HG02970 (cell line): ENCODE data around the gene LCMT1.
"Not testable (repeated sequence)": the region's sequence is repeated elsewhere in the genome, so short reads cannot be mapped to it uniquely, and the experiment has no call there.

Experiments used
- ATAC-seq: cut with Tn5 transposase; IDR thresholded peaks from one replicate; pipeline ENCODE4 v1.9.1; 2021; ENCODE audit warnings: mild to moderate bottlenecking, moderate library complexity, moderate number of reproducible peaks; ENCODE audit not compliant: unreplicated experiment, low FRiP score

LCMT1 gene

DNA sequence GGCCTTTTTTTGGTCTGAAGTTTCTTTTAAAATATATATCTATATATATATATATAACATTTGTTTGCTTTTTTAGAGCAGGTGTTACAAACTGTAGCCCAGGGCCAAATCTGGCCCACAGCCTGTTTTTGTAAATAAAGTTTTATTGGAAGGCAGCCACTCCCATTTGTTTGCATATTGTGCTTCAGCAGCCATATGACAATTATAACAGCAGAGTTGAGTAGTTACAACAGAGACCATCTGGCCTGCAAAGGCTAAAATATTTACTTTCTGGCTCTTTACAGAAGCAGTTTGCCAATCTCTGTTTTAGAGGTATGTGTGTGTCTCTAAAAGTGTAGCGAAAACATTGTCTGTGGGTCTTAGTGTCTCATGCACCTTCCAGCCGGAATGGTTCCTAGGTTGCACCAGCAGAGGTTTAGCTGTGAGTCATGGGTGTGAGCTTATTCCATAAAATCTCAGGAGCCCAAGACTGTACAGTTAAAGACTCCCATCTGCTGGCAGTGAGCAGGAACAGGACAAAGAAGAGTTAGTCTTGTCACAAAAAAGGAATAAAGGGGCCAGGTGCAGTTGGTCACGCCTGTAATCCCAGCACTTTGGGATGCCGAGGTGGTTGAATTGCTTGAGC lies 23.8 kb downstream of the LCMT1 start:
- no peak for ATAC-seq

DNA sequence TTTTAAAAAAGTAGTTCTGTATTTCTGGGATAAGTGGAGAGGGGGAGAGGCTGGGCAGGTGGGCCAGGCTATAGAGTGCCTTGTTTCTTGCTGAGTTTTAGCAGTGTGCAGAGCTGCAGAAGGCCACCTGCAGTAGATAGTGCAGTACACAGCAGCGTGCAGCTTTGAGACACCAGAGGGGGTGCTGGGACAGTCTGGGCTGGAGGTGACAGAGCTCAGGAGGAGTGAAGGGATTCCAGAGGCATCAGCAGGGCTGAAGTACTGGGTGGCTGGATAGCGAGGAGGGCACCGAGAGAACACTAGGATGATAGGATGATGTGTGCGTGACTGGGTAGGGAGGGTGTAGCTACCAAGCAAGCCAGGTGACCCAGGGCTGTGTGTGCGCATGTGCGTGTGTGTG lies 26.6 kb downstream of the LCMT1 start:
- no peak for ATAC-seq

DNA sequence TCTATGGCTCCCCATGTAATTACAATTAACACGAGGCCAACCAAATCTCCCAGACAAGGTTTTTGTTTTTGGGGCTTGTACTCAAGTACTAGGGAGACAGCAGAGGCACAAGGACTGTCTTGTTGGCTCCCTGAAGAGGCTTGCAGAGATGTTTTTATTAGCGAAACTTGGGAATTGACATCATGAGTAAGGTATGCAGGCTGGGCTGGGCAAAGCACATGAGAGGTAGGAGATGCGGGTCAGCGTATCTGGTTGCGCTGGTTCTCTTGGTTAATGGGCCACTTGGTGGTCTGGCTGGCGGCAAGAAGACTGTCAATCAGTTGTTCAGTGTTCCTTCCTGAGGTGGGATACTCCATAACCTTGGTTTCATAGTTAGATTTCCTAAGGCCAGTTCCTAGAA lies 28.9 kb downstream of the LCMT1 start:
- no peak for ATAC-seq

DNA sequence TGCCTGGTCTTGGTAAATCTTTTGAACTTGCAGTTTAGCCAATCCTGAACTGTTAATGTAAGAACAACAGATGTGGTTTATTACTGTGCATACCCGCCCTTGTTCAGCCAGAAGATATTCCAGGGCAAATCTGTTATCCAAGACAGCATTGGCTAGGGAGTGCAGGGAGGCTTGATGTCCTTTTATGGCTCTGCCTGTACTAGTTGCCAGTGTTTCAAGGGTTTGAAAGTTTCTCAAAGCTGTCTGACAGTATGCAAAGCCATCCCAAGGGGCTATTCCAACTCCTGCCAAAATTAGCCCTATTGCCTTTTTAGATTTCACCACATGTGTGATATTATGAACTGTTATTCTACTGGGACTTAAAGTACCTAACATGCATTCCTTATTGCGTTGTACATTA lies 30.1 kb downstream of the LCMT1 start:
- no peak for ATAC-seq

DNA sequence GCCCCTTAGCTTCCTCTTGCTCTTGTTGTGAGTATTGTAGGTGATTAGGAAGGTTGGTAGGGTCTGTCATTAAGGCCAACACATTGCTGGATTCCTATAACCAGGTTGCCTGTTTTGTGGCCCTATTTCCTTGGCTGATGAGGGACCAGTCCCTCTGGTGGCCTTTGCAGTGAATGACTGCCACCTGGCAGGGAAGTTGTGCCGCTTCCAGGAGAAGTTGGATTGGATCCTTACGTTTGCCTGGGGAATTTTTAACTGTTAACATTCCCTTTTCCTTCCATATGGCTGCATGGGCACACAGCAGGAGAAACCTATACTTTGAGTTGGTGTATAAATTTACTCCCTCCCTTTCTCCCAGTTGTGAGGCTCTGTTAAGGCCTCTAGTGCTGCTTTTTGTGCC lies 32.4 kb downstream of the LCMT1 start:
- ATAC-seq, result no peak

DNA sequence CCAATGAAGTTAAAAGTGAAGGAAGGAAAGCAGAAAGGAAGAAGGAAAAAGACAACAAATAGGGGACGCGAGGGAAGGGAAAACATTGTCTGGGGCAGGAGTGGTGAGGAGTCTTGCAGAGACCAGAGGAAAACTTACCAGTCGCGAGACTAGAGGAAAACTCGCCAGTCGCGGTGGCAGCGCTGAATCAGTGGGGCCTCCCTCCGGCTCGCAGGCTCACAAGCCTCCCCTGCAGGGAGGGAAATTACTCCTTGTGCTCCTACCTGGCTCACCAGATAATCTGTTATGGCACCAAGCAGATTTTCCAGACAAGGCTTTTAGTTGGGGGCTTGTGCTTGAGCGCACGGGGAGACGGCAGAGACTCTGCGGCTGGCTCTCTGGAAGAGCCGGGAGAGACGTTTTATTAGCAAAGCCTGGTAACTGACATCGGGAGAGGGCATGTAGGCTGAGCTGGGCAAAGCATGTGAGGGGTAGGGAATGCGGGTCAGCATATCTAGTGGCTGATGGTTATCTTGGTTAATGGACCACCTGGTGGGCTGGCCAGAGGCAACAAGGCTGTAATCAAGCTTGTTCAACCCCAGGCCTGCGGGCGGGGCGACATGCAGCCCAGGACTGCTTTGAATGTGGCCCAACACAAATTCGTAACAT lies 37.1 kb downstream of the LCMT1 start:
- ATAC-seq, result no peak

DNA sequence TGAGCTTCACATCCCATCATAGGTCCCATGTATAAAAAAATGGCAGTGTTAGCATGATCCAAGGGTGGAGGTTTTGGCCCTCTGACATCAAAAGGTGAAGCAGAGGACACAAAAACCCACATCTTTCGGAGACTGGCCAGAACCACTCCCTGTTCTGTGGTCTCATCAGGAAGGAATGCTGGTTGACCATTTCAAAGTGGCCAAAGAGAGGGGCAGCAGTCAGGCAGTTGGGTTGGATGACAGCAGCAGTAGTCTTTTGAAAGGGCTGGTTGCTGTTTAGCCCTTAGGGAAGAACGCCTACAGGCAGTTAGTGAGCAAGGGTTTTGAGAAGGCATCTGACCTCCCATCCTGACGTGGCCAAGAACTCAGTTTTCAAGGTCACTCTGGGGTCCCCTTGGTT lies 40.5 kb downstream of the LCMT1 start:
- ATAC-seq, result no peak

DNA sequence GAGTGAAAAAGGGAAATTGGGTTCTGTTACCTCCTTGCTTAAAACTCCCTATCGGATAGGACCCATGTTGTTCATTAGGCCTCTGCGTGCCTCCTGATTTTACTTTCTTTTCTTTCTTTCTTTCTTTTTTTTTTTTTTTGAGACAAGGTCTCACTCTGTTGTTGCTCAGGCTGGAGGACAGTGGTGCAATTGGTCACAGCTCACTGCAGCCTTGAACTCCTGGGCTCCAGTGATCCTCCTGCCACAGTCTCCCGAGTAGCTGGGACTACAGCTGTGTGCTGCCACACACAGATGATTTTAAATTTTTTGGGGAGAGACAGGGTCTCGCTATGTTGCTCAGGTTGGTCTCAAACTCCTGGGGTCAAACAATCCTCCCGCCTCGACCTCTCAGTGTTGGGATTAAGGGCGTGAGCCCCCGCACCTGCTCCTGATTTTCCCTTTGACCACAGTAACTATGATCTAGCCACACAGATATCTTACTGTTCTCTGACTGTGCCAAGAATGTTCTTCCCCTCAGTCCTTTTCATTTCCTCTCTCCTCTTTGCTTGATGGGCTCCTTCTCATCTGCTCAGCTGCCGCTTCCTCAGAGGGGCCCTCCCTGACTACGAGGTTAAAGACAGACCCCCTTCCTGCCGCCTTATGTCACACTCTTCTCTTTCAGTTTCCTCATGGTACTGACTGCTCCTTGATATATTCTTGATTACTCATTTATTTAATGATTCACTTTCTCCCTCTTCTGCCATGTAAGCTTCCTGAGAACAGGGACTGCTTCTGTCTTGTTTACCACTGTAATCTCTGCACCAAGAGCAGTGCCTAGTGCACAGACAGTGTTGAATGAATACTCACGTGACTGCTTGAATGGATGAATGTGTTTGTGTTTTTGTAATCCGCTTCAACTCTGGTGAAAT lies 44.3 kb downstream of the LCMT1 start:
- no peak for ATAC-seq

DNA sequence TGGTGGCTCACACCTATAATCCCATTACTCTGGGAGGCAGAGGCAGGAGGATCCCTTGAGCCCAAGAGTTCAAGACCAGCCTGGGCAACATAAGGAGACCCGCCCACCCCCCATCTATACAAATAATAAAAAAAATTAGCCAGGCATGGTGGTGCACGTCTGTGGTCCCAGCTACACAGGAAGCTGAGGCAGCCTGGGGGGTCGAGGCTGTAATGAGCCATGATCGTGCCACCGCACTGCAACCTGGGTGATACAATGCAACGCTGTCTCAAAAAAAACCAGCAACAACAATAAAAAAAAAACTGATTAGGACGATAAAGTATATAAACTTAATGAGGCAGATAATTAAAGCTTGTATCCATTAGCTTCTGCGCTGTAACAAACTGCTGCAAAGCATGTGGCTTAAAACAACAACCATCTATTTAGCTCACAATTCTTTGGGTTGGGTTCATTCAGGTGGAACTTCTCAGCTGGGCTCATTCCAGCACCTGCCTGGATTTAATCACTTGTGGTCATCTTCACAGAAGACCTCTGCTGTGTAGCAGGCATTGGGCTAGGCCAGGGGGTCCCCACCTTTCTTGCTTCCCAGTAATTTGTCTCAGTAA lies 45.8 kb downstream of the LCMT1 start:
- no peak for ATAC-seq

DNA sequence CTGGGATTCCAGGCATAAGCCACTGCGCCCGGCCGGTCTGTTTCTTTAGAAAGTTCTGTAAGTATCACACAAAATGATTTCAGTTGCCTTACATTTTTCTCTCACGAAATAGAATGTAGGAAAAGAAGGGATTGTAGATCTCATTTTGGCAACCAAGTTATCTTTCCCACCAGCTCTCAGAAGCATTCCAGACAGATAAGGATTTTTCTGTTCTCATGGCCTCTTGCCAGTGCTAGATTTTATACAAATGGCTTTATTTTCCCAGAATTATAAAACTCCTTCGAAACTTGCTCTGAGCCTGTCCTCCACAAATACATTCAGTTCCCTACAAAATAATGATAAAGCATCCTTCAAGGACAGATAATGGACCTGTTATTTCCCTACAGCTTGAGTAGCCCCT lies 46.9 kb downstream of the LCMT1 start:
- ATAC-seq, result no peak

DNA sequence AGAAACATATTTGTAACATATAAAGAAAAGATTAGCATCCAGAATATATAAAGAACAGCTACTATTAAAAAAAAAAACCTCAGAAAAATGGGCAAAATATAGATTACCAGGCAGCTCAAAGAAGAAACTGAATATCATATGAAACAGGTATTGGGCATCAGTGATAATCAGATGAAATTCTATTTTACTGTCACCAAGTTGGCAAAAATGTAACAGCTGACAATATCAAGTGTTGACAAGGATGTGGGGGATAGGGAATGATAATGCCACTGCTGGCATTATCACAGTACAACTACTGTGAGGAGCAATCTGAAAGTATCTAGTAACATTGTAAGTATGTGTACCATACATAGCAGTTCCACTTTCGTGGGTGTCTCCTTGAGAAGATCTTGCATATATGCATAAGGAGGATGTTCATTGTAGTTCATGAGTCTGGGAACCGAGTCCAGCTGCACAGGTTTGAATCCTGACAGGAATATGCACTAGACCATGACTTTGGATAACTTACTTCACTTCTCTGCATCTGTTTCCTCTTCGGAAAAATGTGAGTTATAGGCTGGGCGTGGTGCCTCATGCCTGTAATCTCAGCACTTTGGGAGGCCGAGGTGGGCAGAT lies 50.3 kb downstream of the LCMT1 start:
- ATAC-seq, result no peak

DNA sequence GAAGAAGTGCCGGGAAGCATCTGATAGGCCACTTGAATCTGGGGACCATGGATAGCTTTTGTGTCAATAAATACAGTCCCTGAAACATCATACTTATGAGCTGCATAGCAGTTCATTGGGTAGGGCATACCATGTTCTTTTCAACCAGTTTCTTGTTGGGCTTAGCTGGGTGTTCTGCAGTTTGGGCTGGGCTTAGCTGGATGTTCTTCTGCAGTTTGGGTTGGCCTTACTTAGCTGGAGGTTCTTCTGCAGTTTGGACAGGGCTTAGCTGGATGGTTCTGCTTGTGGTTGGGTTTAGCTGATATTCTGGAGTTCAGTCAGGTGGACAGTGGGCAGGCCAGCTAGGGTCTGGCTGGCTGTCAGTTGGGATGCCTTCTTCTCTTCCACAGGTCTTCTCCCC lies 52.1 kb downstream of the LCMT1 start:
- ATAC-seq, result no peak

DNA sequence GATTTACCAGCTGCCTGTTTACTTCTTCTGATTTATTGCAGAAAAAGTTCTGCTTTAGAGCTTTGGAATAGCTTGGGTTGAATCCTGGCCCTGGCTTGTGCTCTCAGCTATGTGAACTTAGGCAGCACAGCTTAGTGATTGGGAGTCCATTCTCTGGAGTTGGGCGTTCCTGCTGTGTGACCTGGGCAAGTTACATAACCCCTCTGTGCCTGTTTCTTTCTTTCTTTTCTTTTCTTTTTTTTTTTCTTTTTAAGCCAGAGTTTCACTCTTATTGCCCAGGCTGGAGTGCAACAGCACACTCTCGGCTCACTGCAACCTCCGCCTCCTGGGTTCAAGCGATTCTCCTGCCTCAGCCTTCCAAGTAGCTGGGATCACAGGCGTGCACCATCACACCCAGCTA lies 53.7 kb downstream of the LCMT1 start:
- ATAC-seq, result no peak

DNA sequence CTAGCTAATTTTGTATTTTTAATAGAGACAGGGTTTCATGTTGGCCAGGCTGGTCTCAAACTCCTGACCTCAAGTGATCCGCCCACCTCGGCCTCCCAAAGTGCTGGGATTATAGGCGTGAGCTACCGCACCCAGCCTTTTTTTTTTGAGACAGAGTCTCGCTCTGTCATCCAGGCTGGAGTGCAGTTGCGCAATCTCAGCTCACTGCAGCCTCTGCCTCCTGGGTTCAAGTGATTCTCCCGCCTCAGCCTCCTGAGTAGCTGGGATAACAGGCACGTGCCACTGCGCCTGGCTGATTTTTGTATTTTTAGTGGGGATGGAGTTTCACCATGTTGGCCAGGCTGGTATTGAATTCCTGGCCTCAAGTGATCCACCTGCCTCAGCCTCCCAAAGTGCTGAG lies 56.4 kb downstream of the LCMT1 start:
- not testable (repeated sequence) for ATAC-seq

DNA sequence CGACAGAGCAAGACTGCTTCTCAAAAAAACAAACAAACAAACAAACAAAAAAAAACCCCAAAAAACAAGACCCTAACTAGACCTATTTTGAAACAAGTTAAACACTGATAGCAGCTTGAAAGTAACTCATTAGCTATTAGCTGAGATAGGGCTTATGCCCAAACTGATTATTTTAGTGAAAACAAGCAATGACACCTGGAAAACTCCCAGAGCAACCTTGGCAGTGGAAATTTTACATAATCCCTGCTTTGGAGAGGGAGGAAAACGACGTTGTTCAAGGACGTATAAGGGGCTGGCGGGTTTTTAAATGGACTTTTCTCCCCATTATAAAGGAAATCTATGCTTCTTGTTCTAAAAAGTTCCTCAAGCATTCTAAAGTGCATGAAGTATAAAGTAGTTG lies 59.8 kb downstream of the LCMT1 start:
- ATAC-seq, result no peak

DNA sequence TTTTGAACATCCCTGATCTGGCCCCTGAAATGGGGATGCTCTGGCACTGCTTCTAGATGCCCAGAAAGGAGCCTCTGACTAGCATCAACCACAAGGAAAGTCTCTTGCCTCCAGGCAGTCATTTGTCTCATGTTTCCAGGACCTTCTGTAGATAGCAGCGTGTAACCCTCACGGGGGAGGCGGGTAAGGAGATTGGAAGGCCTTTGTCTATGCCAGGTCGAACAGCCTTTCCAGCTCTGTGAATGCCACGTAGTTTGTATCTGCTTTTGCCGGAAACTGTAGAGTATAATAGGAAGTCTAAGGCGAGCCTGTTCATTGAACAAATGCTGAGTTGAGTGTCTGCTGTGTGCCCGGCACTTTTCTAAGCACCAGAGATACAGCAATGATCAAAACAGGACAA lies 61.3 kb downstream of the LCMT1 start:
- ATAC-seq, result no peak

DNA sequence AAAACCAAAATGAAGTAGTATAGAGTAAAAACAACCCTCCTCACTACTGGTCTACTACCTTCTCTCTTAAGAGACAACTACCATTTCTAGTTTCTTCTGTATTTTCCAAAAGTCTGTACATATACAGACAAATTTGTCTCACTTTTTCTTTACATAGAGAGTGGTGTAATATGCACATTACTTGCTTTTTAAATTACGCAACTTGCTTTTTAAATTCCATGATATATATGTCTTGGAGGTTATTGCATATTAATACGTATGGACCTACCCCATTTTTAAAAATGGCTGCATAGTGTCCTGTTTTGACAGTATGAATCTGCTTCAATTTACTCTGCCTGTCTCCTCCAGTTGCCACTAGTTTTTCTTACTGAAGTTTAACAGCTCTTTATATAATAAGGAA lies 62.7 kb downstream of the LCMT1 start:
- ATAC-seq, result no peak

DNA sequence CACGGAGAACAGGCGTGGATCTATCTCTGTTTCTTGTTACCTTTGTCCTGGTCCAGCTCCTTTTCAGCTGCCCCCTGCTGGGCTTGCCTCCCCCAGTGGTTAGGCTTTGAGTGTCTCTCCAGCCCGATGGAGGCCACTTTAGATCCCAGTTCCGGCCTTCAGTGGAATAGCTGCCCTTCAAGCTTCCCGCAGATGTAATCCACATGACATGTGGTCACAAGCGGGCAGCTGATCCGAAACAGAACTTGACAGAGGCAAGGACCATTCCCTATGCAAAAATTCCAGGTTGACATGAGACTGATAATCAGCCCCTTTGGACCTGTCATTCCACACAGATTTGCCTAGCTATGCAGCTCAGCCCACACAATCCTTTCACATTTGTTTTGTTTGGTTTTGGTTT lies 64.6 kb downstream of the LCMT1 start:
- no peak for ATAC-seq

DNA sequence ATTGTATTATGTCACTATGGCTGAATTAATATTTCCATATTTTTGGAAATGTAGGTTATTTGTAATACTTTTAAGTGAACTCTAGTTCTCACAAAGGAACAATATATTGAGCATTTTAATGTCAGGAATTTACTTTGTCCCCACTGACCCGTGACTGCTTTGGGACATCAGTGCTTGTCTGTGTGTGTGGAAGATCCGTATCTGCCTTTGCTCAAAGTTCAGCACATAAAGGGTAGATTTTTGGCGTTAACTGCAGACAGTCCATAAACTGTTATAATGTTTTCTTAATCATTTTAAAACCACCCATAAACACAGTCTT lies 65.9 kb downstream of the LCMT1 start:
- ATAC-seq, result no peak

DNA sequence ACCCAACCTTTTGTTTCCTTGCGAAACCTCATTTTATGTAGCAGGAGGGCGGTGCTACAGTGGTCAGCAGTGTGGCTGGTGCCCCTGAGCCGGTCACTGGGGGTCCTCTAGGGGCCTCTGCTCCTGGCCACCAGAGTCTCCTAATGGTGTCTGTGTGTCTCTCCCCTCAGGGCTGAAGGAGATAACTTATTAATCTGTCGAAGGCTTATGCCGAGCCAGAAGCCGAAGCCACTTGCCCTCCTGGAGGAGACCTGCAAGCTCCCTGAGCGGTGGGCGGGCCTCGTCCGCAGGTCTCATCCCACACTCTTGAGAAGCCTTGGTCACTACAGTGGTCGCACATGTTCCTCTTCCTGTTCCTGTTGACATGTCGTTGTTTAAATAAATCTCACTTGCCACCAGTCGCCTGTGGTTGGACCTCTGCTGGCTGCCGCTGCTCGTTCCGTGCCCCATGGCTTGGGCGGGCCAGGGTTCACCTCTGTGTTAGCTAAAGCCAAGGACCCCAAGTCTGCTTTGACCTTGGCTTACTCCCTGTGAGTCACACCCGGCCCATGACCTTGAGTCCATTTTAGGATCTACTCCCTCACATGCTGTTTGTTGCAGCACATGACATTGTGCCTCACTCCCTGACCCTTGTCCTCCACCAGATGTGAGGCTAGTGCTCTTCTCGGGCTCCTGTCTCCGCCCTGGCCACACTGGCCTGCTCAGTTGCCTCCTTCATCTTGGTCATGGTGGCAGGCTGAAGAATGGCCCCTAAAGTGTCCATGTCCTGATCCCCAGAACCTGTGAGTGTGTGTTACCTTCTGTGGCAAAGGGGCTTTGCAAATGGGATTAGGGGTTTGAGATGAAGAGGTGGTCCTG lies 66.5 kb downstream of the LCMT1 start:
- no peak for ATAC-seq
